GM18519 (cell line): Measurements from ENCODE around the gene SLC1A5.
"Not testable (repeated sequence)": the region's sequence is repeated elsewhere in the genome, so short reads cannot be mapped to it uniquely, and the experiment has no call there.

Experiments used
- ATAC-seq: cut with Tn5 transposase; IDR thresholded peaks from one replicate; pipeline ENCODE4 v1.9.1; 2021; ENCODE audit warnings: mild to moderate bottlenecking, moderate library complexity; ENCODE audit not compliant: unreplicated experiment, low FRiP score

Gene SLC1A5

DNA sequence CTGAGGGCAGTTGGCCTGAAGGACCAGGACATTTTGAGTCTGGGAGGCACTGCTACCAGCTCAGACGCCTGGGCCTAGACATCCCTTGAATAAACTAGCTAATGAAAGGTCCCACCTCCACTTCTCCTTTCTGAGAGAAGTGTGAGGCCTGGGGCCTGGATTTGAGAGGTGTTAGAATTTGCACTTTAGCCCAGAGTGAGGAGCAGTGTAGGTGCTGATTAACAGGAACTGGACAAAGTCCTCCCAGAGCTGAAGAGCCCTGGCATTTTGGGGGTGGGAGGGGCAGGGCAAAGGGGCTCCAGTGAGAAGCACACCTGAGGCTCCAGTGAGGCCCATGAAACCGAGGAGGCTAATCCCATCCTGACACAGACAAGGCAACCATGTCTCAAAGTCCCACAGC is 15.2 kb upstream of the SLC1A5 start:
- ATAC-seq: no peak

DNA sequence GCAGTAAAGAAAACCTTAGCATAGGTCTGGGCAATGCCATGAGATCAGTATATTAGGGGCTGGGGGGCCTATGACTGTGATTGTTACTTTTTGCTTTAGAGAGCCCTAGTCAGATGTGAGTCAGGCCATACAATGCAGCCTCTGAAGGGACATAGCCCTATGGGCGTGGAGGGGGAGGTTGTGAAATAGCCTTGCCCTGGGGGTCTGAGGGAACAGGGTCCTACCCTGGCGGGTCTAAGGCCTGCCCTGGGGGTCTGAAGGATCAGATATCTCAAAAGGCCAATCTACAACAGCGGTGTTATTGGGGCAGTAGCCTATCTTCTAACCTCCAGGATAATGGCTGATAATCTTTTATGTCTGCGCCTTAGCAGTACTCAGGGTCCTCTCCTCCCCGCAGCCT is 13.8 kb upstream of the SLC1A5 start:
- ATAC-seq: no peak

GRCh38 chr19:46798713-46799112 is 10.3 kb upstream of the SLC1A5 start:
- ATAC-seq: no peak

GRCh38 chr19:46797881-46798280 is 9.5 kb upstream of the SLC1A5 start:
- no peak for ATAC-seq

DNA sequence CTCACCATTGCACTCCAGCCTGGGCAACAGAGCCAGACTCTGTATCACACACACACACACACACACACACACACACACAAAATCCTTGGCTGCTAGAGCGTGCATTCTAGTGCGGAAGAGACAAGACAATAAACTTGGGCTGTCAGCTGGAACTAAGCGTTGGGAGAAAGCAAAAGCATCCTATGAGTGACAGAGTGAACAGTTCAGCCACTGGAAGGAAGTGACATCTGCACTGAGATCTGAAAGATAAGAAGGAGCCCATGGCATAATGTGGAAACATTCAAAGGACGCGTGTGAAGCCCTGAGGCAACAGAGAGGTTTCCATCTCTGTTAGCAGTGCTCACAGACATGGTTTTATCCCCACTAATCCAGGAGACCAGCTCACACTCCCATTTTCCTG is 3.5 kb upstream of the SLC1A5 start:
- no peak for ATAC-seq

DNA sequence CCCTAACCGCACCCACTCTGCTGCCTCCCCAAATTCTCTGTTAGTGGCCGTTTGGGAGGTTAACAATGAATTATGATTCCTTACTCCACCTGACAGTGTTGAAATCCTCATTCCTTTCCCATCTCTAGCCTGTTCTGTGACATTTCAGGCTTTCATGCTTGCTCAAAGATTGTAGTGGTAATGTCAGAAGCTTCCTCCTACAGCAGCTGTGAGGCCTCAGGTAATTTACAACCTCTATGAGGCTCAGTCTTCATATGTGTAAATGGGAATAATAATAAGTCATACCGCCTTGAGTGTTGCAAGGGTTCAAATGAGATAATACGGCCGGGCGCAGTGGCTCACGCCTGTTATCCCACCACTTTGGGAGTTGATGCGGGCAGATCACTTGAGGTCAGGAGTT is 977 bp upstream of the SLC1A5 start:
- no peak for ATAC-seq

DNA sequence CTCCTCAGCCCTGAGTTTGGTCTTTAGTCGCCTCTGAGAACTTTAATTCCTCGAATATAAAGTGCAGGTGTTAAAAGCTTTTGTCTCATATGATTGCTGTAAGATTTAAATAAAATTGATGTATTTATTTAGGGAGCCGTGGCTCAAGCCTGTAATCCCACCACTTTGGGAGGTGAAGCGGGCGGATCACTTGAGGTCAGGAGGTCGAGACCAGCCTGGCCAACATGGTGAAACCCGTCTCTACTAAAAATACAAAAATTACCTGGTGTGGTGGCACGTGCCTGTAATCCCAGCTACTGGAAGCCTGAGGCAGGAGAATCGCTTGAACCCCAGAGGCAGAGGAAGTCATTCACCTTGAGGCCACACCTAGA is 559 bp upstream of the SLC1A5 start:
- no peak for ATAC-seq

DNA sequence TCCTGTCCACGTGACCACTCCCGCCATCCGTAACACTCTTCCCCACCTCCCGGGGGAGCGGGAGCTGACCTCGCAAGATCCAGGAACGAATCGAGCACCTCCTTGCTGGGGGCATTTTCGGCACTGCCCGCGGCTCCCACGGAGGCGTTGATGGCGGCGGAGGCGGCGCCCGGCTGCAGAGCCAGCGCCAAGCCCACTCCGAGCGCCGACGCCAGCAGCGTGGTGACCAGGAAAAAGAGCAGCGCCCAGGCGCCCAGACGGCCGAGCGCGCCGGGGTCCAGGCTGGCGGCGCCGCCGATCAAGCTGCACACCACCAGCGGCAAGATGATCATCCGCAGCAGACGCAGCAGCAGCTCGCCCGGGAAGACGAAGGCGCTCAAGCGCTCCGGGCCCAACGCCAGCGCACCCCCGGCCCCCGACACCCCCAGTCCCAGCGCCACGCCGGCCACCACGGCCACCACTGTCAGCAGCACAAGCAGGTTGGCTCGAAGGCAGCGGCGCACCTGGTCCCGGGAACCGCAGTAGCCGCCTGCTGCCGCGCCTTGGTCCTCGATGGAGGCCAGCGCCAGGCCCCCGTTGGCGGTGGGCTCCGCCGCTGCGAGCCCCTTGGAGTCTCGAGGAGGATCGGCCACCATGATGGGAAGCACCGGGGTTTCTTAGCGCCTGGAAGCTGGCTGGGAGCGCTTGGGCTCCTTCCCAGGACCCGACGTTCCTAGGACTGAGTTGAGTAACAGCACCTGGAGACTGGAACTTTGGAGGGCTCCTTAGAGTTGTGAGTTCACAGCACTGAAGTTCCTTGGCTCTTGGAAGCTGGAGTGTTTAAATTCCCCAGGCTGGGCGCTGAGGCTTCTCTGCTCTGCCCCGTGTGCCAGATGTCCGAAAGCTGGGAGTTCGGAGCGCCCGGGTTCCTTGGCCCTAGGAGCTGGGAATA is 798 bp downstream of the SLC1A5 start:
- no peak for ATAC-seq

DNA sequence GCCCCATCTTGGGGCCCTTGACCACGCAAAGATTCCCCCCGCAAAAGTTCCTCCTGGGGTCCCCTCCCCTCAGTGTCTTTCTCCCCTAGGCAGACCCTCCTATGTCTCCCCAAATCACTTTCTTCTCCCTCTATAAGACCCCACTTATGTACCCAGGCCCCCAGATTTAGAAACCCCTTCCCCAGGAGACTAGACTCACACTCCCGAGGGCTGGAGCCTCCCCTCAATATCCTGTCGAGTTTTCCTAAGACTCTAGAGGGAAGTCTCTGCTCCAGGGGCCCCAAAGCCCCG is 1.4 kb downstream of the SLC1A5 start:
- ATAC-seq: no peak

GRCh38 chr19:46786236-46787039 is 2.0 kb downstream of the SLC1A5 start:
- no peak for ATAC-seq

DNA sequence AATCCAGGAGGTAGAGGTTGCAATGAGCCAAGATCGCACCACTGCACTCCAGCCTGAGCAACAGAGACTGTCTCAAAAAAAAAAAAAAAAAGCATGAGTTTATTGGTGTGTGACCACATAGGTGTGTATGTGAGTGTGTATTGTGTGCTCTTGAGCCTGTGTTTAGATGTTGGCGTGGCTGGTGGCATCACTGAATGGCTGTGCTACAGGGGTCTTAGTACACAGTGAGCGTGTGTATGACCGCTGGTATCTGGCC is 2.5 kb downstream of the SLC1A5 start:
- ATAC-seq: no peak

DNA sequence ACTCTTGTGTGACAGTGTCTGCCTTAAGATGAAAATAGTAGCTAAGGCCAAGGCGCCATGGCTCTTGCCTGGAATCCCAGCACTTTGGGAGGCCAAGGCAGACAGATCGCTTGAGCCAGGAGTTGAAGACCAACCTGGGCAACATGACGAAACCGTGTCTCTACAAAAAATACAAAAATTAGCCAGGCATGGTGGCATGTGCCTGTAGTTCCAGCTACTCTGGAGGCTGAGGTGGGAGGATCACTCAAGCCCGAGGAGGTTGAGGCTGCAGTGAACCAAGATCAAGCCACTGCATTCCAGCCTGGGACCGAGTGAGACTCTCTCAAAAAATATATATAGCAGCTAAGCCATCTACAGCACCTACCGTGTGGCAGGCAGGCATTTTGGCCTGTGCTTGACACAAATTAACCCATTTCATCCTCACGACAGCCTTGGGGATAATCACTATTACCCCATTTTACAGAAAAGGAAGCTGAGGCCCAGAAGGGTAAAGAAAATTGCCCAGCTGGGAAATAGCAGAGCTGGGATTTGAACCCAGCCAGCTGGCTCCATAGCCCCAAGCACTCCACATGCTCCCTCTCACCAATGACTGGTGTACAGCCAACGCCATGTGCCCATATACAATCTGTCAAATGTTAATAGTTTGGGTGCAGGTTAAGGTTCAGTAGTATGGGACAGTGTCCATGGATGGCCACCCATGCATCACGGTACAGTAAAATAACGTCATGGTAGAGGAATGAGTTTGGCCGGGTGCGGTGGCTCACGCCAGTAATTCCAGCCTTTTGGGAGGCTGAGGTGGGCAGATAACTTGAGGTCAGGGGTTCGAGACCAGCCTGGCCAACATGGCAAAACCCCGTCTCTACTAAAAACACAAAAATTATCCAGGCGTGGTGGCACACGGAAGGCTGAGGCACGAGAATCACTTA is 3.1 kb downstream of the SLC1A5 start:
- no peak for ATAC-seq

DNA sequence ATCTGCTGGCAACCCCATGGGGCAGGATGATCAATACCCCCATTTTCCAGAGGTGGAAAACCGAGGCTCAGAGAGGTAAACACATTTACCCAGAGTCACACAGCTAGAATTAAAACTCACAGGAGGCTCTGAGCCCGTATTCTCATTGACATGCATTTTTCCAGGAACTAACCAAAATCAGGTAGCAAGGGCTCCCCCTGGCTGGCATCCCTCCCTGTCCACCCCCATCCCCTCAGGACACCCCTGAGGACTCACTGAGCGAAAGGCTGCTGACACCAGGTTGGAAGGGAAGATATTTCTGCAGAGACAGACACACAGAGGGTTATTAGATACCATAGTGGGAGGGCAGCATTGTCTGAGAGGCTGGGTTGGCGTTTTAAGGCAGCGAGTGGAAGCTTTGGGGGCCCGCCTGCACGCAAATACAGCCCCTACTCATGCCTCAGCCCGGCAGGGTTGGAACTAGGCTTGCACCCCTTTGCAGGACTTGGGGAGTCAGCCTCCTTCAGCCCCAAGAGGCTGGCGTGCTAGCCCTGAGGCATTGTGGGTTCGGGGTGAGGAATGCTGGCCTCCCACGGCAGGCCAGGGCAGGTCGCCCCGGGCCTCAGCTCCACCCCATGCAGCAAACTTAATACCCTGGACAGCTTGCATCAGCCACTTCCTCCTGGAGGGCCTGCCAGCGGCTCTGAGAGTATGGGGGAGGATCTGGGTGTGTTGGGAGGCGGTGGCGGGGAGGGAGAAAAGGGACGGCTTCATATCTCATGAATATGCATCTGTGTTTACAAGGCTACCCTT is 3.9 kb downstream of the SLC1A5 start:
- ATAC-seq: no peak

DNA sequence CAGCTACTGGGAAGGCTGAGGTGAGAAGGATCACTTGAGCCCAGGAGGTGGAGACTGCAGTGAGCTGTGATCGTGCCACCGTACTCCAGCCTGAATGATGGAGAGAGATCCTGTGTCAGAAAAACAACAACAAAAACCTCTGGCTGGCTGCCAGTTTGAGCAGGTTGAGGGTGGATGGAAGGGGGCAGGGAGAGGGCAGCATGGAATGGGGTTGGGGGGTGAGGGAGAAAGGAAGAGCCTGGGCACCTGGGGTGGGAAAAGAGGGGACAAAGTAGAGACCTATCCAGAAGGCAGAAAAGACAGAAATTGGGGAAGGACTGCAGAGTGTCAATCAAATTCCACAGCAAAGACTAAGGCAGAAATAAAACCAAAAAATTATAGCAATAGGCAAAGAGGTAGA is 4.7 kb downstream of the SLC1A5 start:
- ATAC-seq: no peak

- ATAC-seq: no peak
These were observed 5.9 kb downstream of the SLC1A5 start for GRCh38 chr19:46782355-46783019.

- not testable (repeated sequence) for ATAC-seq
These were observed 10.3 kb downstream of the SLC1A5 start for GRCh38 chr19:46777956-46778645.

GRCh38 chr19:46776927-46777911 is 11.2 kb downstream of the SLC1A5 start:
- ATAC-seq: no peak

- ATAC-seq: no peak
These were observed 12.6 kb downstream of the SLC1A5 start for GRCh38 chr19:46775642-46776258.
